OCI-LY1 (cell line): ENCODE data around the gene FXYD1.

Experiments used
- H2AFZ ChIP-seq: fragments of 200-600 bp; sonication (generic), shearing (Covaris generic); 2 replicates; pipeline ENCODE4 v1.6.0; 2014; ENCODE audit warnings: antibody characterized with exemption, mild to moderate bottlenecking, low read length
- H3F3A ChIP-seq: fragments of 200-600 bp; sonication (generic), shearing (Covaris generic); 2 replicates; pipeline ENCODE4 v1.6.0; 2014; ENCODE audit warnings: mild to moderate bottlenecking, antibody characterized with exemption, low read length, moderate library complexity; ENCODE audit not compliant: insufficient read depth
- H3K27ac ChIP-seq: fragments of 200-600 bp; sonication (generic); 2 replicates; pipeline ENCODE4 v1.5.1; 2014; ENCODE audit warnings: low read length, mixed run types, mild to moderate bottlenecking, low read depth; ENCODE audit not compliant: poor library complexity, severe bottlenecking
- H3K27me3 ChIP-seq: fragments of 200-600 bp; sonication (generic); 2 replicates; pipeline ENCODE4 v1.6.0; 2014; ENCODE audit warnings: antibody characterized with exemption, mild to moderate bottlenecking, low read length, moderate library complexity; ENCODE audit not compliant: insufficient read depth
- H3K36me3 ChIP-seq: fragments of 200-600 bp; sonication (generic); 2 replicates; pipeline ENCODE4 v1.6.1; 2014; ENCODE audit warnings: mild to moderate bottlenecking, antibody characterized with exemption, low read length, moderate library complexity, mixed read lengths; ENCODE audit not compliant: insufficient read depth
- H3K4me1 ChIP-seq: fragments of 200-600 bp; sonication (generic); 2 replicates; pipeline ENCODE4 v1.5.1; 2014; ENCODE audit warnings: mild to moderate bottlenecking, low read length, moderate library complexity; ENCODE audit not compliant: insufficient read depth, severe bottlenecking
- H3K4me2 ChIP-seq: fragments of 200-600 bp; sonication (generic), shearing (Covaris generic); 2 replicates; pipeline ENCODE4 v1.6.1; 2014; ENCODE audit warnings: low read length
- H3K4me3 ChIP-seq: fragments of 200-600 bp; sonication (generic); 2 replicates; pipeline ENCODE4 v1.5.1; 2014; ENCODE audit warnings: low read length, low read depth, mild to moderate bottlenecking, mixed read lengths; ENCODE audit not compliant: poor library complexity, severe bottlenecking
- H3K79me2 ChIP-seq: fragments of 200-600 bp; shearing (Covaris generic); 2 replicates; pipeline ENCODE4 v1.6.1; 2016; ENCODE audit warnings: mixed run types, low read length, mixed read lengths; ENCODE audit not compliant: insufficient read depth
- H3K9ac ChIP-seq: fragments of 200-600 bp; sonication (generic), shearing (Covaris generic); 2 replicates; pipeline ENCODE4 v1.6.1; 2014; ENCODE audit warnings: mild to moderate bottlenecking, low read length, mixed read lengths
- H3K9me2 ChIP-seq: fragments of 200-600 bp; sonication (generic), shearing (Covaris generic); 2 replicates; pipeline ENCODE4 v1.6.1; 2014; ENCODE audit warnings: low read depth, mild to moderate bottlenecking, low read length, mixed read lengths
- H3K9me3 ChIP-seq: fragments of 200-600 bp; shearing (Covaris generic); 2 replicates; pipeline ENCODE4 v1.6.1; 2014; ENCODE audit warnings: low read length, mixed read lengths
- H4K20me1 ChIP-seq: fragments of 200-600 bp; sonication (generic), shearing (Covaris generic); 2 replicates; pipeline ENCODE4 v1.6.0; 2016; ENCODE audit warnings: mild to moderate bottlenecking, low read length; ENCODE audit not compliant: insufficient read depth
- CTCF ChIP-seq: fragments of 200-600 bp; sonication (generic), shearing (Covaris generic); IDR thresholded peaks from 2 replicates; pipeline ENCODE4 v1.5.1; 2017; ENCODE audit warnings: mild to moderate bottlenecking, antibody characterized with exemption, low read length, moderate library complexity, mixed read lengths
- EZH2 ChIP-seq: fragments of 200-600 bp; sonication (generic), shearing (Covaris generic); IDR thresholded peaks from 2 replicates; pipeline ENCODE4 v1.8.0; 2017; ENCODE audit warnings: borderline replicate concordance, mixed run types, mild to moderate bottlenecking, antibody characterized with exemption, low read length, moderate library complexity, mixed read lengths

The FXYD1 gene

GRCh38 chr19:35108730-35109129, 29.9 kb upstream of the FXYD1 start:
- Histone ChIP-seq H3K79me2 (no peaks in the 10 kb centered on the region), H3K4me2 (no peak overlapping the region), H3K4me3 (no peak overlapping the region), H4K20me1 (no peaks in the 10 kb centered on the region), H3K4me1 (no peaks in the 10 kb centered on the region), H3K9me3 (no peaks in the 10 kb centered on the region), H2AFZ (no peak overlapping the region), H3K9me2 (no peaks in the 10 kb centered on the region), H3K36me3 (no peaks in the 10 kb centered on the region), H3F3A (no peaks in the 10 kb centered on the region), H3K27me3 (no peaks in the 10 kb centered on the region; the same call in 1 of the 2 replicates), H3K9ac (no peak overlapping the region), H3K27ac (no peak overlapping the region)
- TF ChIP-seq EZH2 (no peak), CTCF (no peak)

GRCh38 chr19:35109395-35110112, 29.1 kb upstream of the FXYD1 start:
- Histone ChIP-seq H3F3A (no peaks in the 10 kb centered on the region), H3K79me2 (no peaks in the 10 kb centered on the region), H3K27me3 (no peaks in the 10 kb centered on the region; the same call in 1 of the 2 replicates), H3K27ac (no peak overlapping the region), H4K20me1 (no peaks in the 10 kb centered on the region), H3K9ac (no peak overlapping the region), H3K4me1 (no peaks in the 10 kb centered on the region), H3K4me2 (no peak overlapping the region), H3K9me2 (no peaks in the 10 kb centered on the region), H2AFZ (no peak overlapping the region), H3K4me3 (no peak overlapping the region), H3K9me3 (no peaks in the 10 kb centered on the region), H3K36me3 (no peaks in the 10 kb centered on the region)
- TF ChIP-seq CTCF (no peak), EZH2 (no peak)

GRCh38 chr19:35110974-35111373, 27.6 kb upstream of the FXYD1 start:
- Histone ChIP-seq H2AFZ (no peak overlapping the region), H3K4me3 (no peak overlapping the region), H3K9me2 (no peaks in the 10 kb centered on the region), H3K4me2 (no peak overlapping the region), H4K20me1 (no peaks in the 10 kb centered on the region), H3F3A (no peaks in the 10 kb centered on the region), H3K36me3 (no peaks in the 10 kb centered on the region), H3K4me1 (no peaks in the 10 kb centered on the region), H3K27me3 (no peaks in the 10 kb centered on the region; the same call in 1 of the 2 replicates), H3K9ac (no peak overlapping the region), H3K9me3 (no peaks in the 10 kb centered on the region), H3K79me2 (no peaks in the 10 kb centered on the region), H3K27ac (no peak overlapping the region)
- TF ChIP-seq EZH2 (no peak), CTCF (no peak)
